ENCODE data around the gene MAGI1.

DNA sequence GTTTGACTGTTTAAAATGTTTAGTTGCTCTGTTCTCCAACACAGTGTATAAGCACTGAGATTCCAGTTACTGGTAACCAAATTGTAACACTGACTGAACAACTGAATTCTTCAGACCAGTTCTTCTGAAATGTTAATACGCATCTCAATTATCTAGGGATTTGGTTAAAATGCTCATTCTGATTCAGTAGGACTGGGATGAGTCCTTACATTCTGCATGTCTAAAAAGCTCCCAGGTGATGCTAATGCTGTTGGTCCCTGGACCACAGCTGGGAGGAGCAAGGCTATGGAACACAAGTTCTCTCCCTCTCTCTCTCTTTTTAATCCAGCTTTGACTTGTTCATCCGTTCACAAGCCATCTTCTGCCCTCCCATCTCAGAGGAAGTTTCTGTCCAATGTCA lies 380.3 kb downstream of the MAGI1 start:
- no peak for TF ChIP-seq POLR2AphosphoS5 (IDR thresholded peaks at IDR 0.05)
- TF ChIP-seq, protein P1, sequence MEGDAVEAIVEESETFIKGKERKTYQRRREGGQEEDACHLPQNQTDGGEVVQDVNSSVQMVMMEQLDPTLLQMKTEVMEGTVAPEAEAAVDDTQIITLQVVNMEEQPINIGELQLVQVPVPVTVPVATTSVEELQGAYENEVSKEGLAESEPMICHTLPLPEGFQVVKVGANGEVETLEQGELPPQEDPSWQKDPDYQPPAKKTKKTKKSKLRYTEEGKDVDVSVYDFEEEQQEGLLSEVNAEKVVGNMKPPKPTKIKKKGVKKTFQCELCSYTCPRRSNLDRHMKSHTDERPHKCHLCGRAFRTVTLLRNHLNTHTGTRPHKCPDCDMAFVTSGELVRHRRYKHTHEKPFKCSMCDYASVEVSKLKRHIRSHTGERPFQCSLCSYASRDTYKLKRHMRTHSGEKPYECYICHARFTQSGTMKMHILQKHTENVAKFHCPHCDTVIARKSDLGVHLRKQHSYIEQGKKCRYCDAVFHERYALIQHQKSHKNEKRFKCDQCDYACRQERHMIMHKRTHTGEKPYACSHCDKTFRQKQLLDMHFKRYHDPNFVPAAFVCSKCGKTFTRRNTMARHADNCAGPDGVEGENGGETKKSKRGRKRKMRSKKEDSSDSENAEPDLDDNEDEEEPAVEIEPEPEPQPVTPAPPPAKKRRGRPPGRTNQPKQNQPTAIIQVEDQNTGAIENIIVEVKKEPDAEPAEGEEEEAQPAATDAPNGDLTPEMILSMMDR (IDR thresholded peaks at IDR 0.05) = no peak
- TF ChIP-seq POLR2A (IDR thresholded peaks at IDR 0.05) = no peak

Measured in breast epithelium (tissue), 3 donors.